Measurements from ENCODE around the gene DPP10.

- TF ChIP-seq CTCF (IDR thresholded peaks at IDR 0.05; ENCODE audit: borderline replicate concordance, extremely low read depth, low read length, poor library complexity, severe bottlenecking) (no peak), EZH2 (IDR thresholded peaks at IDR 0.05; ENCODE audit: borderline replicate concordance, low read depth, low read length, severe bottlenecking) (no peak)
Measured at GRCh38 chr2:115199966-115200365, 757.5 kb downstream of the DPP10 start.

Measured in DND-41 (cell line).